HG03378 (cell line): ENCODE data around the gene SCAANT1.

Experiments
- ATAC-seq: cut with Tn5 transposase; IDR thresholded peaks from one replicate; pipeline ENCODE4 v1.9.1; 2021; ENCODE audit warnings: mild to moderate bottlenecking, moderate library complexity; ENCODE audit not compliant: unreplicated experiment

Gene SCAANT1

DNA sequence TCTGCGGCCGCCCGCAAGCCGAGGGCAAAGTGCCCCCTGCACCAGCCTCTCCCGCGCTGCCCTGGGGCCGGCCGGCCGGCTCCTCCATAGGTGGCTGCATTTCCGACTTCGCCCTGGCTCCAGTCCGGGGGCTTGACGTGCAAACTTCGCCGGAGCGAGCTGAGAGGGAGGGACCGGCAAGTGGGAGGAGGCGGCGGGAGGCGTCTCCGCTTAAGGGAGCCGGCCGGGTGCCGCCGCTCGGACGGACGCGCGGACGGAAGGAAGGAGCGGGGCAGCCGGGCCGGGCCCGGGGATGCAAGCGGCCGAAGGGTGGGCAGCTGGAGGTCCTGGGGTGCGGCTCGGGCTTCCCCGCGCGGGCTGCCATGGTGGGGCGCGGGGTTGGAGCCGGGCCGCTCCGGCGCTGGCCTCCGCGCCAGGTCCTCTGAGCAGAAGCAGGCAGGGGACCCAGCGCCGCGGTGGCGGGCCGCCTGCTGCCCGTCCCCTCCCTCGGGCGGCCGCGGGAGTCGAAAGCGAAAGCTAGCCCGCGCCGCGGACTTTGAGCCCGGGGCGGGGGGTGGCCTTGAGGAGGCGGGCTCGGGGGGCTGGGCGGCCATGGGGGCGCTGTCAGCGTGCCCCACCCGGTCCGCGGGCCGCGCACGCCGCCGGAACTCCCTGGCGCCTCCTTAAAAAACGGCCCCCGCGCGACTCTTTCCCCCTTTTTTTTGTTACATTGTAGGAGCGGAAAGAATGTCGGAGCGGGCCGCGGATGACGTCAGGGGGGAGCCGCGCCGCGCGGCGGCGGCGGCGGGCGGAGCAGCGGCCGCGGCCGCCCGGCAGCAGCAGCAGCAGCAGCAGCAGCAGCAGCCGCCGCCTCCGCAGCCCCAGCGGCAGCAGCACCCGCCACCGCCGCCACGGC lies at the start of gene SCAANT1:
TSS of gene SCAANT1 (minus strand) at position 511 of the 895 bp plus-strand sequence.
- peak; percentile 79 for ATAC-seq

DNA sequence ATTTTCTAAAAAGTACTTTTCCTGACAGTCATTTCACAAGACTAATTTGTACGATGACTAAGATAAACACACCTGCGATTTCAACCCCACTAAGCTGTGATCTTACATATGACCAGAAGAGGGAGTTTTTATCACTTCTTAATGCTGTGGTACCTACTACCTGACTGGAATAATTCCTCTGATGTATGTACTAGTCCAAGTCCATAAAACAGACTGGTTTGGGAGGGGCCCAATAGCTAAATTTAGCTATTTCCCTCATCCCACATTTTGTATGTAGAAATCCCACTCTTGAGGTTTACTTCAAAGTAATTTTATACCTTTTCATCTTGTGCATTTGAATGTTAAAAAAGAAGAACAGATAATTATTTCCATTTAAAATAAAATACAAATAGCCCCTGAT lies 49.7 kb upstream of the SCAANT1 start:
- ATAC-seq: peak; percentile 86

DNA sequence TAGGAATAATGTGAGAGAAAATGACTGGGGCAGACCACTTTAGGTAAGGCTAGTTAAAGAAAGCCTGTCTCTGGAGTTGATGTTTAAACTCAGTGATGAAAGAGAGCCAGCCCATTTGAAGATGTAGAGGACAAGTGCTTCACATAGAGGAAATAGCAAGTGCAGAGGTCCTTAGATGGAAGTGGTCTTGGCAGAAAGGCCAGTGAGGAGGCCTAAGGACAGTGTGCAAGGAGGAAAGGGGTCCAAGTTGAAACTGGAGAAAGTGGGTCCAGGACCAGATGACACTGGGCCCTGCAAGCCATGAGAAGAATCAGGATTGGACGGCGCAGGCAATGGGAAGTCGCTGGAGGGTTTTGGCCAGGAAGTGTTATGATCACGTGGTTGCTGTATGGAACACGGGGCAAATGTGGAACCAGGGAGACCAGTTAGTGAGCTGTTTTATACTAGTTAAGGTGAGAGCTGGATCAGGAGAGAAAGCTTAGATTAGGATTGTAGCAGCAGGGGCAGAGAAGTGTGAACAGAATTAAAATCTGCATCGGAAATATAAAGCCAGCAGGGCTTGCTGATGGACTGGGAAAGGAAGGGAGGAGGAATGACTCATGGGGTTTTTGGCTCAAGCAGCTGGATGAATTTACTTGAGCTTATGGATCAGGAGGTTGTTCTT lies 48.0 kb upstream of the SCAANT1 start:
- ATAC-seq: no peak

DNA sequence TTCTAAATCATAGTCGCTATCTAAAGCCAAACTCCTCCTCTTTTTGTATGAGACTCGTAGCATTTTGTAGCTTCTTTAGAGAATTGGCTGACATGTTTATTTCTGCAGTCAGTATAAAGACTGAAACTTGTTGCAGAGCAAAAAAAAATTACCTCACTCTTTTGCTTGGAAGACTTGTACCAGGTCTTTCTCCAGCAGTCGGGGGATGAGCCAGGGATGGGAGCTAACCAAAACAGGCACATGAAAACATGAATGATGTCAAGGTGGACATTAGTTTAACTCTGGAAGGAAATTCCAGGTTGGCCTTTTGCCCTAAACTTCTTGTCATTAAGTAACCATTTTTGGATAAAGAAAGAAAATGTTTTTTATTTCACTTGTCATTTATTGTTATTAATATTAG lies 47.0 kb upstream of the SCAANT1 start:
- no peak for ATAC-seq

DNA sequence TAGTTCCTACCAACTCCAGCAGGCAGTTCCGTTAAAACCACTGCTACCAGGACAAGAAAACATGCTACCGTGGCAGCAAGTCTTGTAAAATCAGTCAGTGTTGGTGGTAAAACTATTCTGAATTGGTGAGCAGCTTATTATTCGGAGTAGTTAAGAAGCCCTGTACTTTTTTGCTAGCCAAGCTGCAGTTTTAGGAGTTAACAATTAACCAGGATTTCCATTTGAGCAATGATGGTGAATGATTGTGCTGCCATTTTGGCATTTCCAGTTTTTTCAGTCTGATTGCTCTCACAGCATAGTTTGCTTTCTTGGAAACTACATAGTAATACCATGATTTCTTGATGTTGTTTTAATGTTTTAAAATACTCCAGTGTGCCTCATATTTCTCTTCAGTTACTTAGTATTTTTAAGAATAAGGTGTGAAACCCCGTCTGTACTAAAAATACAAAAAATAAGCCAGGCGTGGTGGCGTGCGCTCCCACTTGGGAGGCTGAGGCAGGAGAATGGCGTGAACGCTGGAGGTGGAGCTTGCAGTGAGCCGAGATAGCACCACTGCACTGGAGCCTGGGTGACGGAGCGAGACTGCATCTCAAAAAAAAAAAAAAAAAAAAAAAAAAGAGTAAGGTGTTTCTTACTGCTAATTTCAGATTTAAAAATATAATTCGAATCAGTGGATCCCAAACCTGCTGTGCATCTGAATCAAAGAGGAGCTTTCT lies 43.8 kb upstream of the SCAANT1 start:
- no peak for ATAC-seq

DNA sequence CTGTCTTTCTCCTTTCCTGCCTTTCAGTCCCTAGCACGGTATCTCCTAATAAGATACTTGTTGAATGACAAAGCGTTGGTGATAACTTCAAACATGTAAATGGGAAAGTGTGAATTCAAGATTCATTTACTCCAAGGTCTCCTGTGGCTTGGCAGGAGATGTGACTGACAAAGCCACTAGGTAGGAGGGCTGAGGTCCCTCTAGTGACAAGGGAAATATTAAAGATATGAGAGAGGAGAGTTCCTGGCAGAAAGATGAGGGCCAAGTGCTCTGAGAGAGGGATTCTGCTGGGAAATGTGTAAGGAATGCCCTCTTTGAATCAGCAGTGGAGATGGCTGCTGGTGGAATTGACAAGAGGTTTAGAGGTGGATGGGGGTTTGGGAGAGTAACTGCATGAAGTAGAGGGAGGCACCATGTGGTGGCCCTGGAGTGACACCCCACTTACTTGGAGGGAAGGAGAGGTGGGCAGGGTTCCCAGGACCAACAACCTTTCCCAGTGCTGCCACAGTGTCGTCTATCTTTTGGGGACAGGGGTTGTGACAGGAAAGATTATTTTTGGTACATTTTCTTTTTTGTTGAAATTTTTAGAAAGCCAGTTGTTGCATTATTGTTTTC lies 43.0 kb upstream of the SCAANT1 start:
- ATAC-seq: no peak

DNA sequence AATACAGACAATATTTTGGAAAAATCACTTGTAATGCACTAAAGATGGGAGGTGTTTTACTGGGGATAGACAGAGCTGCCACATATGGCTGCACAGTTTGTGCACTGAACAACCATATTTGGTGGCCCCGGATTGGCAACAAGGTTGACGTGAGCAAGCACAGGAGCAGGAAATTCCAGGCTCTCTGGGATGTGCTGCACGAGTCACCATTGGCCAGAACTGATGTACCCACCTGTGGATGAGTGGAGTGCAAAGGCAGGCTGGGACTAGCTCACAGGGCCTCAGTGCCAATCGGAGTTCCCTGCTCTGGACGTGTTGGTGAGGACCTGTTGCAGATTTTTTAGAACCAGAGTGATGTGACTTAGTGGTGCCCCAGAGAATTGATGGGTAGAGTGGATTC lies 42.0 kb upstream of the SCAANT1 start:
- no peak for ATAC-seq

DNA sequence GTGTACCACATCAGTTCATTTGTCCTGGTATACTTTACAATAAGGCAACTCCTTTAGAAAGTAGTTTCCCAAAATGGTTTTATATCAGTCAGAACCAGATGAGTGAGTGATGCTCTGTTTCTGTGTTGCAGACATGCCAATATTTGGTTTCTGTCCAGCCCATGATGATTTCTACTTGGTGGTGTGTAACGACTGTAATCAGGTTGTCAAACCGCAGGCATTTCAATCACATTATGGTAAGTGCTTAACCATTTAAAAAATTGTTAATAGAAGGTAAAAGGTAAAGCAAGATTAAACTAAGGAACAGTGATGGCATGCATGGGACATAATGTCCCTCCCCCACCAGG lies 40.0 kb upstream of the SCAANT1 start:
- no peak for ATAC-seq

DNA sequence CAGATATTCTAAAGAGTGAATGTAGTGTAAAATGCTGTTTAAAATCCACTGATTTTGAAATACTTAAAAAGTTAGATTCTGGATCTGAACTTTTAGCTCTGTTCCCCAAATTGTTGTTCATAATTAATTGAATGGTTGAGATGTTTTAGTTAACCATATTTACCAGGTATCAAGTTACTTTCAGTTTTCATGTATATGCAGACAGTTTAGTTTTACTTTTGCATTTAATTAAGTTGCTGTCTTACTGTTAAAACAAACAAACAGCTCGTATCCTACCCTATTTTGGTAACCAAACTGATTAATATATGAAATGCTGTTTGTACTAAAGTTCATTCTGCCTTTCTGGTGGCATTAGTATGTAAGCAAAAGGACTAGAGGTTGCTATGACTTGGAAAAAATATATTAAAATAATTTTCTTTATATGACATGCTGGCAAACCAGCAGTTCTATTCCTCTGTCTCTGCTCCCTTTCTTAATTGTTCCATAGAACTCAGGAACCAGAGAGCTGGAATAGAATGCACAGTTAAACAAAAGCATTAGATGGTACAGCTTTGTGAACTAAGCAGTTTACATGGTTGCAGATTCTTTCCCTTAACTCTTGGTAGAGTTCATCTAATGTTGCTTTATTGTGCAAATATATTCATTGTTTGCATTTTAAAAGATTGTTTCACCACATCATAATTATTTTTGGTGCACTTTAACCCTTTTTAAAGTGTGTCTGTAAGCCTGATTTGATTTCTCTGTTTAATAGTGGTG lies 39.5 kb upstream of the SCAANT1 start:
- ATAC-seq: peak; percentile 52

DNA sequence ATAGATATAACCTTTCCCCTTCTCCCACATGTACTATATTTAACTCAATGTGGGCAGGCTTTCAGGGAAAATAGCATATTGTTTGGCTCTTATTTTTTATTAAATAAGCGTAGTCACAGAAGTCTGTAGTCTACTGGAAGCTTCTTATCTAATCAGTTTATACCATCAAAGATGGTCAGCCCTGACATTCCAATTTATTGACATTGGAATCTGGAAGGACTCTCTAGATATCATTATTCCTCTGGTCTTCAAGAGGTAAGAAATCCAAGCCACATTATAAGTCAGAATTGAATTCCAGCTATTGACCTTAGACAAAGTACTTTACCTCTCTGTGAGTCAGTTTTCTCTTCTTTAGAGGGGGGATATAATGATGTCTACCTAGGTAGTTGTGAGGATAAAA lies 38.5 kb upstream of the SCAANT1 start:
- no peak for ATAC-seq

DNA sequence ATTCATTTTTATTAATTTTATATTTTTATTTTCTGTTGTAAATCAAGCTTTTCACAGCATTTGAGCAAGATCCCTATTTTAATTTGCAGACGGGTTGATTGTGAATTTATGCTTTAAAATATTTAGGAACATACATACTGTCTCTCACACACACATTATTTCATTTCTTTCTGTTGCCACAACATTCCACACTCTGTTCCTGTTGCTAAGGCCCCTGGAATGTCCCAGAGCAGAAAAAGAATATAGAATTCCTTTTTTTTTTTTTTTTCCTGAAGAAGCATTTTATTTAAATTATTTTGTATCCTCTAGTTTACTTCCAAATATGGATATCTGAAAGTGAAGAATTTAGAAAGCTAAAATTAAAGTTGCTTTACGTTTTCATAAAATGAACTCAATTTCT lies 36.8 kb upstream of the SCAANT1 start:
- ATAC-seq: no peak

DNA sequence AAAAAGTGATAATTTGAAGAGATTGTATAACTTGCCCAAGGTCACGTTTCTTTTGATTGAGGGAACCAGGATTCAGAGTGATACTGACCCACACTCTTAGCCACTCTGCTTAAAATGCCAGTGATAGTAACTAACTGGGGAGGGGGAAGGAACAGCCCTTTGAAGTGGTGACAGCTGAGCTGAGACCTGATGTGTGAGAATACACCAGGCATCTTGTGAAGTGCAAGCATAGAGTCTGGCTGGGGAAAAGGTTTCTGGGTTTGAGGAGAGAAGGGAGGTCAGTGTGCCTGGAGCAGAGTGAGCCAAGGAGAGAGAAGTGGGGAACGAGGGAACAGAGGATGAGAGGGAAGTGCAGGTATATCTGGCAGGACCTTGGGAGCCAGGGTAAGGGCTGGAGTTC lies 35.4 kb upstream of the SCAANT1 start:
- no peak for ATAC-seq

DNA sequence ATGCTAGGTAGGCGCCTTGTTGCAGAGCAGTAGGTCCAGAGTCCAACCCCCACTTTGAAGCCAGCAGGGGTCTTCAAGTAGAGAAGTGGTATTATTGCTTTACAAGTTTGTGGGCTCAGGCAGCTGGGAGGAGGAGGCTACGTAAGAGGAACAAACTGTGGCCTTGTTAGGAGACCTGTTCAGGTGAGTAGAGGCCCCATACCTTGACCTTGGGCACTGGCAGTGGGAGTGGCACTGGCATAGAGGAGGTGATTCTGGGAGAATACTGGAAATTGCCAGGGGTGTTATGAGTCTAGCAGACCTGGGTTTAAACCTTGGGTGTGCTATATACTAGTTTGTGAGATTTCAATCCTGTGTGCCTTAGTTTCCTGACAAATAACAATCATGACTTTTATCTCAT lies 34.6 kb upstream of the SCAANT1 start:
- ATAC-seq: no peak

DNA sequence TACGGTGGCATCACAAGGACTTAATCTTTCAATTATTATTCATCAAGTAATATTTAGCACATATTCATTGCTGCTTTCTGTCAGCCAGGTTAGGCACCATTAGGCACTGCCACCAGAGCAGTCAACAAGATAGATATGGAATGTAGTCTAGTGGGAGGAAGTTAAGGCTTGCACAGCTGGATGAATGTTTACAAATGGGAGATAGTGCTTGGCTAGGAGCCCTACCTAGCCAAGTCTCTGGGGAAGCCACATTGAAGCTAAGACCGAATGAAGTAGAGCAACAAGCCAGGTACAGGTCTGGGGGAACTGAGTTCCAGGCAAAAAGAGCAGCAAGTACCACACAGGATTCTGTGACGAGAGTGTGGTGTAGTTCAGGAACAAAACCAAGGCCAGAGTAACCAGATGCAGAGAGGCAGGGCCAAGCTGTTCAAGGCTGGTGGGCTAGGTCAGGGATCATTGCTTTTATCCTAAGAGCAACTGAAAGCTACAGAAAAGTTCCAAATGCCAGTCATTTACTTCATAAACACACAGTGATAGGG lies 33.4 kb upstream of the SCAANT1 start:
- no peak for ATAC-seq

DNA sequence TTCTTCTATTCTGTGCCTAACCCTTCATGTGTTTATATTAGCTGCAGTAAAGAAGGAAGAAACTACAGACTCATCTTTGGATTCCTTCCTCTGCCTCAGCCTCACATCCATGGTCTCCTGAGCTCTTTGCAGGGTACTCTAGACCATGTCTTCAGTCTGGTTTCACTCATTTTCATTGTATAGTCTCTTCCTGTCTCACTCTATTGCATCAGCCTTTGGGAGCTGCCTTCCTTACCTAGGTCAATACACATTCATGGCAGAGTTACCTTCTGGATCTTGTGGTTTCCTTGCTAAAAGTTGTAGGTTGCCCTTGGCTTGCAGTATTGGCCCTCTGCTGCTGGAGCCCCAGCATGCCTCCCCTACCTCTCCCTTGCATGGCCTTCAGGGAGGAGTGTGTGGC lies 31.5 kb upstream of the SCAANT1 start:
- ATAC-seq: no peak

DNA sequence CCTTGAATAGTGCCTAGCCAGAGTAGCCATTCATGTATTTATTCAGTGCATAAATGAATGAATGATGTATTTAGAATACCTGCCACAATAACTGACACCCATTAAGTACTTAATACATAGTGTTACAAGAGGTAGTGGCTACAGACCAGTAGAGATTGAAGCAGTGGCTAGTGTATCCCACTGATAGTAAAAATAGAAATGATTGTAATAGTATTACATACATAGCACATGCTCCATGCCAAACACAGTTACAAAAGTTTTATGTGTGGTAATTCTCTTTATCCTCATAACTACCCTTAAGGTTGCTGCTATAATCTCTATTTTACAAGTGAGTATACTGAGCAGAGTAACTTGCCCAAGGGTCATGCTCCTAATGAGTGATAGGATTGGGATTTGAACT lies 30.3 kb upstream of the SCAANT1 start:
- ATAC-seq: no peak

DNA sequence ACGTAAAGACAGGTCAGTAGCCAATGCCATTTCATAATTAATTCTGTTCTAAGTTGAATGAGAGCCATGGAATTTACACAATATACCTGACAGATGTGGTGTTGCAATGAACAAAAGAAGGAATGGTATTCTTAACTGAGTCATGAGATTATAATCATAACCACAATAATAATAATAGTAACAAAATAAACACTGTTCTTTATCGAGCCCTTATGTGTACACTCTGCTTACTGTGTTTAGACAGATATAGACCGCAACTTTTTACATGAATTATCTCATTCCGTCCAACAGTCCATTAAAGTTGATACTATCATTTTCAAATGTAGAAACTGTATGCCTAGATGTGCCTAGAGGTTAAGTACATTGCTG lies 28.2 kb upstream of the SCAANT1 start:
- ATAC-seq: no peak

DNA sequence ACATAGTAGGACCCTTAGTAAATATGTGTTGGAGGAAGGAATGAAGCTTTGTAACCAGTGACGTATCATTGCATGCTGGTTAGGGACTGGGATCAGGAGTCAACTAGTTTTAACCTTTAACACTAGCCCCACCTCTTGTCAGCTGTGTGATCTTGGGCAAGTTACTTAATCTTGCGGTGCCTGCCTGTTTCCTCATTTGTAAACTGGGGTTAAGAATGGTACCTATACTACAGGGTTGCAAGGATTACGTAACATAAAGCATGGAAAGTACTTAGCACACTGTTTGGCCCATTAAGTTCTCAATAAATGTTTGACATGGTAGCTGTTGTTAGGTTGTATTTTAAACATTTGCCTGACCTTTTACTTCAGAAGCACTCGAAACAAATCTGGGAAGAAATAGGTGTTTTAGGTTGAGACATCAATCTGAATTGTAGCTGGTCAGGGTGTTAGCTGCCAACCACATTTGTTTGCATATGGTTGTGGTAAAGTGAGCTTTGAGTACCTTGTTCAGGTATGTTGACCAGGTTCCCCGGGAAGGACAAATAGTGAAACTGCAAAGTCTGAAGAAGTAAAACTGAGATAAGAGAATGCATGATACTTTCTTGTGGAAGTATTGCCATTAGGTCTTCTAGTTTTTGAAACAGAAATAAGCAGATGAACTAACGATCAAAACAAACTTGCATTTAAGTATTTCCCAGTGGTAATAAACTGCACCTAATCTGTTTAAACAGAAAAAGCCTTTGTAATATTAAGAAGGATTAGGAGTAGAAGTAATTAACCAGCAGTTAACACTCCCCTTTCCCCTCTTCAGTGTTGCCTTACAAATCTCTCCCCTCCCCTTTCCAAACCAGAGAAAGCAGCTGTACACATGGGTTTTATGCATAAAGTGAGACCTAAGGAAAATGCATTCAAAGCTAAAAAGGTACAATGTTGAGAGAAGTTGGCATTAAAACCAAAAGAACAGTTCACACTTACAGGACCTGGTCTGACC lies 25.8 kb upstream of the SCAANT1 start:
- ATAC-seq: peak; percentile 55

DNA sequence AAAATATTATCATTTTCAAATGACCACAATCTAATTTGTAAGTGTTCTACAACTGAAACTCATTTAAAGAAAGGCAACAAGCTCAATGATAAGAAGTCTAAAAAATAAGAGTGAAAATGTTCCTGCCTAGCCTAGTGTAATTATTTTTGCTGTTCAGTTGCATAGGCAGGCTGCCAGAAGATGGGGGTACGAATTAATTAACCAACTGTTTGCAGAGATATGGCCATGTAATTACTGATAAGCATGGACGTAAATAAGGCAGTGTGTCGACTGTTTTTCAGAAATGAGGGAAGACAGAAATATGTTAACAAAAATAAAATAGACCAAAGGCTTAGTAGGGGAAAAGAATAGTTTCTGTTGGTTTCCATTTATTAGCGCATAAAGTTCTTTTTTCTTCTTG lies 24.7 kb upstream of the SCAANT1 start:
- no peak for ATAC-seq
